CD4-positive, alpha-beta T cell treated with Interferon alpha-2 for 1 hour (primary cell): ENCODE results near the gene SLC3A2.
"Not testable (repeated sequence)": the region's sequence is repeated elsewhere in the genome, so short reads cannot be mapped to it uniquely, and the experiment has no call there.

Source experiments
- DNase-seq, 2 donors: peaks; one replicate each; pipeline ENCODE4 v3.0.0-alpha.2; 2020 to 2022

Gene SLC3A2

DNA sequence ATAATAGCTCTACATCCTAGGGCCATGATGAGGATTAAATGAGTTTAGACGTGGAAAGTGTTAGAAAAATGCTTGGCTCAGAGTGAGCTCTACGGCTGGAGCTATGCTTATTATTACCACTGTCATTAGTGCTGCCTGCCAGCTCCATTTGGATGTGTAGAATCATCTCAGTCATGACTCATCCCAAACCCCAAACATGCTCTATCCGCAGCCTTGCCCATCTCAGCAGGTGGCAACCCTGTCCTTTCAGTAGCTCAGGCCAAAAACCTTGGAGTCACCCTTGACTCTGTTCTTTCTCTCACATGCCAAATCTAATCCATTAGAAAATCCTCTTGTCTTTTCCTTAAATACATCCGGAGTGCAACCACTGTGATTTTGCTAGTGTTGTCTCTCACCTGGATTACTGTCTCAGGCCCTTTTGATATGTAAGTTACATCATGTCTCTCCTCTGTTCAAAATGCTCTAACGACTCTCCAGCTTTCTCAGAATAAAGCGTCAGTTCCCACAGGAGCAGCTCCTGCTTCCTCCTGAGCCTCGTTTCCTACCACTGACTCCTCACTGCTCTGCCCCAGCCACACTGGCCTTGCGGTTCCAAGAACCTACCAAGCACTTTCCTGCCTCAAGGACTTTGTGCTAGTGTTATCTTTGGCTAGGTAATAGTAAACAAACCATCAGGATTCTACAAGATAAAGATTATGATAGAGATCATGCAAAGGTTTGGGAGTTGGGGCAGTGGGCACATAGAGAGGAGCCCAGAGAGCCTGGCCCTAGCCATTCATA, 51.0 kb downstream of the SLC3A2 start:
- no peak for DNase-seq

DNA sequence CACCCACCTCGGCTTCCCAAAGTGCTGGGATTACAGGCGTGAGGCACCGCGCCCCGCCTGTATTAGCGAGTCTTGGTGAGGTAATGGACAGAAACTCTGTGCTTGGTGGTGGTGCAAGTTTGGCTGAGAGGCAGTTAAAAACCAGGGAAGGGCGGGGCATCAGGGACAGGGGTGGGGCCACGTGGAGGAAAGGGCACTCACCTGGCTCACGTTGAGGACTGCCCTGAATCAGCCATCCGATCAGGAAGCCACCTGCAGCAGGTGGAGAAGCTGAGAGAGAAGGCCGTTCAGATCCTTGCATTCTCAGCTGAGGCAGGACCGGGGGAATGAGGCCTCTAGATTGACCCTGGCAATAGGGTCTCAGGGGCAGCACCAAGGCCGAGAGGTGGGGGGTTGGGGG, 52.6 kb downstream of the SLC3A2 start:
- no peak for DNase-seq

DNA sequence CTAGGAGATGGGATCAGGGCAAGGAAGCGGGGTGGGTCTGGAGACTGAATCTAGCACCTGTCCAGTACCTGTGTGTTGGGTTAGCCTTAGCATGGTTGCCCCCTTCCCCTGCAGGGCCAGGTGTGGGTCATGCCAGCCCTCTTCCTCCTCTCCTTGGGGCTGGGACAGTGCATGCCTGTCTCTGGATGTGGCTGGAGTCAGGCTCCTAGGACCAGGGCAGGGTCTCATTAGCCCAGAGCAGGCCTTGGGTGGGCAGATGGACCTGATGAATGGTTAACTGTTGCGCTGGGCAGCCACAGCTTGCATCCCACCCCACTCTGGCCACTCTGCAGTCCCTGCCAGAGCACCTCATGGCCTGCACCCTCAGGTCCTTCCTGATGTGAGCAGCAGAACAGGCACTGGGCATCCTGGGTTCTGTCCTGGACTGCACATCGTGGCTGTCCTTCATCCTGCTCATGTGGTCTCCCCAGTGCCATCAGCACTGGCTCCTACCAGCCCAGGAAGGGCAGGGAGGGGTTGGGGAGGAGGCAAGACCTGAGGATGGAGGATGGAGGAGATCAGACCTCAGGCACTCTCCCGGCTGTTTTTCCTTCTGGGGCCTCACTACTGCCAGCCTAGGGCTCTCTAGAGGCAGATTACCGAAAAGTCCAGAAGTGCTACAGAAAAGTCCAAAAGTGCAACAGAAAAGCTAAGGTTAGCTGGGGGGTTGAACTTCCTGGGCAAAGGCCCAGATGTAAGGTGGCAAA, 53.2 kb downstream of the SLC3A2 start:
- no peak for DNase-seq

DNA sequence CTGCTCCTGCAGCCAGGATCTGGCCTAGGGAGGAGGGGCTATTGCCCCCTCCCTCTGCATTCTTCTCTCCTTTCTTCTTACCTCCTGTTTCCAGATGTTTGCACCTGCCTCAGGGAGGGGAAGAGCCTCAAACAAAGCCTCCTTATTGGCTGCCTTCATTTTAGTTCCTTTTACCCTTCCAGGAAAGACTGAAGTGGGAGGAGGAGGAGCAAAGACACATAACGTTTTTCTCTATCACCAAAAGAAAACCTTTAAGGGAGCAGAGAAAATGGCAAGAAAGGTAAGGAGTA, 53.7 kb downstream of the SLC3A2 start:
- DNase-seq, result no peak

DNA sequence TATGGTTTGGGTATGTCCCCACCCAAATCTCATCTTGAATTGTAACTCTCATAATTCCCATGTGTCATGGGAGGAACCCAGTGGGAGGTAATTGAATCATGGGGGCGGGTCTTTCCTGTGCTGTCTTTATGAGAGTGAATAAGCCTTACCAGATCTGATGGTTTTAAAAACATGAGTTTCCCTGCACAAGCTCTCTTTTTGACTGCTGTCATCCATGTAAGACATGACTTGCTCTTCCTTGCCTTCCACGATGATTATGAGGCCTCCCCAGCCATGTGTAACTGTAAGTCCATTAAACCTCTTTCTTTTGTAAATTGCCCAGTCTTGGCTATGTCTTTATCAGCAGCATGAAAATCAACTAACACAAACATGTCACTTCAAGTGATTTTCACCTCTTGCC, 56.8 kb downstream of the SLC3A2 start:
- DNase-seq, result not testable (repeated sequence)
